C4-2B (cell line): ENCODE measurements around the gene TECPR1.

Experiments used
- ZFX ChIP-seq: fragments of 450-650 bp; IDR thresholded peaks from 2 replicates; pipeline ENCODE4 v1.6.1; 2017
- TF ChIP-seq, protein P1 (sequence below): fragments of 450-650 bp; conservative IDR thresholded peaks from 2 replicates; pipeline ENCODE4 v1.5.1; 2017; ENCODE audit warnings: mild to moderate bottlenecking

DNA sequence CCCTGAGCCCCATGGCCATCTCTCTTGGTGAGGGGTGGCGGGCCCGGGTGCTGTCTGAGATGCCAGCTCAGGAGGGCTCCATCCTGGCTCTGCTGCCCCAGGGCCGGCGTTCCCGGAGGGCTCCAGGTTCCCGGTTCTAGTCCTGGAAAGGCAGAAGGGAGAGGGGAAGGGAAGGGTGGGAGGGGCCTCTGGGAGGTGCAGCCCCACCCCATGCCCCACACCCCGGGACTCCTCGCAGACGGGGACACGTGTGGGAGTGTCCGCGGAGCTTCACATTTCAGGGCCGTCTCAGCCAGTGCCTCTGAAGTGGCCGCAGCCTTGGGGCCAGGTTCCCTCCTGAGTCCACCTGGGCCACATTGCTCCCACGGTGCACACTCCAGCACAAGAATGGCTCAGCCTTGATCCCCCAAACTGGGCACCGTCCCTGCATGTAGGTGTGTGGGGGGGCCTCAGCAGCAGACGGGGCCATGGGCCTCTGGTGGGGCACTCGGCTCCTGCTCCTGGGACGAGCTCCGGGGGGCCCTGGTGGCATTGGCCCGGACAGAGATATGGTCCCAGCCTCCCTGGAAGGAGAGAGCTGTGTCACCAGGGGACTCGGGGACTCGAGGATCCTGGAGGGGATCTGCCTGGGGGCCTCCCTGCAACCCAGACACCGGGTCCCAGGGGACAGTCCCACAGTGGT lies 35.0 kb downstream of the TECPR1 start:
- TF ChIP-seq, protein P1, sequence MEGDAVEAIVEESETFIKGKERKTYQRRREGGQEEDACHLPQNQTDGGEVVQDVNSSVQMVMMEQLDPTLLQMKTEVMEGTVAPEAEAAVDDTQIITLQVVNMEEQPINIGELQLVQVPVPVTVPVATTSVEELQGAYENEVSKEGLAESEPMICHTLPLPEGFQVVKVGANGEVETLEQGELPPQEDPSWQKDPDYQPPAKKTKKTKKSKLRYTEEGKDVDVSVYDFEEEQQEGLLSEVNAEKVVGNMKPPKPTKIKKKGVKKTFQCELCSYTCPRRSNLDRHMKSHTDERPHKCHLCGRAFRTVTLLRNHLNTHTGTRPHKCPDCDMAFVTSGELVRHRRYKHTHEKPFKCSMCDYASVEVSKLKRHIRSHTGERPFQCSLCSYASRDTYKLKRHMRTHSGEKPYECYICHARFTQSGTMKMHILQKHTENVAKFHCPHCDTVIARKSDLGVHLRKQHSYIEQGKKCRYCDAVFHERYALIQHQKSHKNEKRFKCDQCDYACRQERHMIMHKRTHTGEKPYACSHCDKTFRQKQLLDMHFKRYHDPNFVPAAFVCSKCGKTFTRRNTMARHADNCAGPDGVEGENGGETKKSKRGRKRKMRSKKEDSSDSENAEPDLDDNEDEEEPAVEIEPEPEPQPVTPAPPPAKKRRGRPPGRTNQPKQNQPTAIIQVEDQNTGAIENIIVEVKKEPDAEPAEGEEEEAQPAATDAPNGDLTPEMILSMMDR, result no peak
- TF ChIP-seq ZFX, result no peak
